ENCODE measurements around the gene ATF6.
"Not testable (repeated sequence)": the region's sequence is repeated elsewhere in the genome, so short reads cannot be mapped to it uniquely, and the experiment has no call there.

Gene ATF6

DNA sequence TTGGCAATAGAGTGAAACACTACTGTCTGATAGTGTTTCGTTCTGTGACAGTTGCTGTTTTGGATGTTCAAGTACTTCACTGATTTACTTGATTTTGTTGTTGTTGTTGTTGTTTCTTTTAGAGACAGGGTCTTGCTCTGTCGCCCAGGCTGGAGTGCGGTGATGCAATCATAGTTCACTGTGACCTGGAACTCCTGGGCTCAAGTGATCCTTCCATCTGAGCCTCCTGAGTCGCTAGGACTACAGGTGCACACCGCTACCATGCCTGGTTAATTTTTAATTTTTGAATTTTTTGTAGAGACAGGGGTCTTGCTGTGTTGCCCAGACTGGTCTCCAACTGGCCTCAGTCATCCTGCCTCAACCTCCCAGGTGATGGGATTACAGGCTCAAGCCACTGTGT lies 2.3 kb downstream of the ATF6 start:
- peaks cover 21% of the 10 kb centered on the region for H3K4me1 ChIP-seq (ENCODE audit: control insufficient read depth, insufficient read depth, low read length, unreplicated experiment)
- H2AFZ ChIP-seq (ENCODE audit: low read length, unreplicated experiment) = no peak overlapping the region
- no peaks in the 10 kb centered on the region for H3K36me3 ChIP-seq (ENCODE audit: insufficient read depth, low read length)
- H3K27ac ChIP-seq (ENCODE audit: low read depth, low read length) = no peak overlapping the region
- no peaks in the 10 kb centered on the region for H3K27me3 ChIP-seq (ENCODE audit: insufficient read depth, low read length)
- peaks cover 57% of the 10 kb centered on the region for H3K79me2 ChIP-seq (ENCODE audit: control insufficient read depth, insufficient read depth, low read length, unreplicated experiment)
- H3K4me3 ChIP-seq (ENCODE audit: low read depth, low read length) = no peak overlapping the region

DNA sequence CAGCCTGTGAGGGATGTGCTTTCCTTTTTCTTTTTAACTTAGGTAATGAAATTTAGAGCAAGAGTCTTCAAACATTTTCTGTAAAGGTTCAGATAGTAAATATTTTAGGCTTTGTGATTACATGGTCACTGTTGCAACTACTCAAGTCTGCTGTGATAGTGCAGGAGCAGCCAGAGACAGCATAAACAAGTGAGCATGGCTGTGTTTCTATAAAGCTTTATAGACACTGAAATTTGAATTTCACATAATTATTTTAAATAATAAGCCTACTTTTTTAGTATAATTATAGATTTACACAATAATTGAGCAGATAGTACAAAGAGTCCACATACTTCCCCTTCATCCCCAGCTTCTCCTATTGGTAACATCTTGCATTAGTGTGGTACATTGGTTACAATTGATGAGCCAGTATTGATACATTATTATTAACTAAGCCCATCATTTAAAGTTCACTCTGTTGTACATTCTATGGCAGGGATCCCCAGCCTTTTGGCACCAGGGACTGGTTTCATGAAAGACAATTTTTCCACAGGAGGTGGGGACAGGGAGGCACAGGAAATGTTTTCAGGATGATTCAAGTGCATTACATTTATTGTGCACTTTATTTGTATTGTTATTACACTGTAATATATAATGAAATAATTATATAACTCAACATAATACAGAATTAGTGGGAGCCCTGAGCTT lies 3.0 kb downstream of the ATF6 start:
- Histone ChIP-seq H3K4me1 (ENCODE audit: control insufficient read depth, insufficient read depth, low read length, unreplicated experiment) (peaks cover 21% of the 10 kb centered on the region), H3K79me2 (ENCODE audit: control insufficient read depth, insufficient read depth, low read length, unreplicated experiment) (peaks cover 63% of the 10 kb centered on the region), H3K36me3 (ENCODE audit: insufficient read depth, low read length) (no peaks in the 10 kb centered on the region), H3K4me3 (ENCODE audit: low read depth, low read length) (no peak overlapping the region), H3K27me3 (ENCODE audit: insufficient read depth, low read length) (no peaks in the 10 kb centered on the region), H2AFZ (ENCODE audit: low read length, unreplicated experiment) (no peak overlapping the region), H3K27ac (ENCODE audit: low read depth, low read length) (no peak overlapping the region)

DNA sequence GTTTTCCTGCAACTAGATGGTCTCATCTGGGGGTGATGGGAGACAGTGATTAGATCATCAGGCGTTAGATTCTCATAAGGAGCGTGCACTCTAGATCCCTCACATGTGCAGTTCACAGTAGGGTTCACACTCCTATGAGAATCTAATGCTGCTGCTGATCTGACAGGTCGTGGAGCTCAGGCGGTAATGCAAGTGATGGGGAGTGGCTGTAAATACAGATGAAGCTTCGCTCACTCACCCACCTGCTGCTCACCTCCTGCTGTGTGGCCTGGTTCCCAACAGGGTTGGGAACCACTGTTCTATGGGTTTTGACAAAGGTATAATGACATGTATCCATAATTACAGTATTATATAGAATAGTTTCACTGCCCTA lies 3.5 kb downstream of the ATF6 start:
- peaks cover 67% of the 10 kb centered on the region for H3K79me2 ChIP-seq (ENCODE audit: control insufficient read depth, insufficient read depth, low read length, unreplicated experiment)

DNA sequence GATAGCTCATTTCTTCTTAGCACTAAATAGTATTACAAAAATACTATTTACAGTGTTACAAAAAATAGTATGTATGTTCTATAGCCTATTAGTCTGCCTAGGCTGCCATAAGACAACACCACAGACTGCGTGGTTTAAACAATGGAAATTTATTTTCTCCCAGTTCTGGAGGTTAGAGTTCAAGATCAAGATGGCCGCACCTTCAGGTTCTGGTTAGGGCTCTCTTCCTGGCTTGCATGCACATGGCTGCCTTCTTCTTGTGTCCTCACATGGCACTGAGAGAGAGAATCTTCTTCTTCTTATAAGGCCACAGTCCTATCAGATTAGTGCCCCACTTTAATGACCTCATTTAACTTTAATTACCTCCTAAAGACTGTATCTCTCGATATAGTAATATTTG lies 4.1 kb downstream of the ATF6 start:
- no peak overlapping the region for H2AFZ ChIP-seq (ENCODE audit: low read length, unreplicated experiment)
- H3K79me2 ChIP-seq (ENCODE audit: control insufficient read depth, insufficient read depth, low read length, unreplicated experiment) = peaks cover 73% of the 10 kb centered on the region
- H3K36me3 ChIP-seq (ENCODE audit: insufficient read depth, low read length) = no peaks in the 10 kb centered on the region
- no peak overlapping the region for H3K4me3 ChIP-seq (ENCODE audit: low read depth, low read length)
- H3K4me1 ChIP-seq (ENCODE audit: control insufficient read depth, insufficient read depth, low read length, unreplicated experiment) = peaks cover 21% of the 10 kb centered on the region
- H3K27ac ChIP-seq (ENCODE audit: low read depth, low read length) = no peak overlapping the region
- H3K27me3 ChIP-seq (ENCODE audit: insufficient read depth, low read length) = no peaks in the 10 kb centered on the region

More for the DNA sequence above, 3.5 kb downstream of the ATF6 start:
- not testable (repeated sequence) for H3K27me3 ChIP-seq (ENCODE audit: insufficient read depth, low read length); H3K27ac ChIP-seq (ENCODE audit: low read depth, low read length); H2AFZ ChIP-seq (ENCODE audit: low read length, unreplicated experiment); H3K4me3 ChIP-seq (ENCODE audit: low read depth, low read length); H3K36me3 ChIP-seq (ENCODE audit: insufficient read depth, low read length)
- peaks cover 21% of the 10 kb centered on the region for H3K4me1 ChIP-seq (ENCODE audit: control insufficient read depth, insufficient read depth, low read length, unreplicated experiment)

DNA sequence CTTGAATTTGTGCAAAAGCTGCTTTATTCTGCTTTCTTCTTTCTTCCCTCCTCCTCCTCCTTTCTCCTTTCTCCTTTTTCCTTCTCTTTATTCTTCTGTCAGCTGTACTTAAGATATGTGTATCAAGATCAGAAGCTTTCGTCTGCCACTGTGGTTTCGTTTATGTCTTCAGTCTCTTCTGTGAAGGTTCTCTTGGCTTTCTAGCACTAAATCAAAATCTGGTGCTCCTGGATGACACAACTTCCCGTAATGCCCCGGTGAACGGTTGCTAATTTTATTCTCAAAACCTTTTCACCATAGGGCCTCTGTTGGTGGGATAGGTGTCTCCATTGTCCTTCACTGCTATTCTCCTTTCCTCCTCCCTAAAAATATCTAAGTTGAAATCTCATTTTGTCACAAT lies 5.0 kb downstream of the ATF6 start:
- Histone ChIP-seq H3K36me3 (ENCODE audit: insufficient read depth, low read length) (no peaks in the 10 kb centered on the region), H3K79me2 (ENCODE audit: control insufficient read depth, insufficient read depth, low read length, unreplicated experiment) (peaks cover 79% of the 10 kb centered on the region), H3K27me3 (ENCODE audit: insufficient read depth, low read length) (no peaks in the 10 kb centered on the region), H2AFZ (ENCODE audit: low read length, unreplicated experiment) (no peak overlapping the region), H3K4me3 (ENCODE audit: low read depth, low read length) (no peak overlapping the region), H3K27ac (ENCODE audit: low read depth, low read length) (no peak overlapping the region), H3K4me1 (ENCODE audit: control insufficient read depth, insufficient read depth, low read length, unreplicated experiment) (peaks cover 21% of the 10 kb centered on the region)

DNA sequence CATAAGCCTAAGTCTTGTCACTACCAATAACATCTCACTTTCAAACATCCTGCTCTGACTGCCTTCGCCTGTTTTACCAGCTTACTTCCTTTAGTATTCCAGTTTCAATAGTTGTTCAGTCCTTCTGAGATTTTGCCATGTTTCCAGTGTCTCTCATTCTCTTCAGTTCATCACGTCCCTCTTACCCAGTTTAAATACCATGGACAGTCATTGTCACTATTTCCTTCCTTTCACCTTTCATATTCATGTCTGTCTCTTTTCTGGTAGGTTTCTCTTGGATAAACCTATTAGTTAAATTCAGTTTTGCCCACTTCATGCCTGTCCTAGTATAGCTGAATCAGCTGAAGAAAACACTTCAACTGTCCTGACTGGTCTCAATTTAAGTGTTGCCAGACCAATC lies 5.9 kb downstream of the ATF6 start:
- Histone ChIP-seq H3K4me1 (ENCODE audit: control insufficient read depth, insufficient read depth, low read length, unreplicated experiment) (peaks cover 21% of the 10 kb centered on the region), H3K27ac (ENCODE audit: low read depth, low read length) (no peak overlapping the region), H2AFZ (ENCODE audit: low read length, unreplicated experiment) (no peak overlapping the region), H3K79me2 (ENCODE audit: control insufficient read depth, insufficient read depth, low read length, unreplicated experiment) (peaks cover 79% of the 10 kb centered on the region), H3K27me3 (ENCODE audit: insufficient read depth, low read length) (no peaks in the 10 kb centered on the region), H3K36me3 (ENCODE audit: insufficient read depth, low read length) (no peaks in the 10 kb centered on the region), H3K4me3 (ENCODE audit: low read depth, low read length) (no peak overlapping the region)

DNA sequence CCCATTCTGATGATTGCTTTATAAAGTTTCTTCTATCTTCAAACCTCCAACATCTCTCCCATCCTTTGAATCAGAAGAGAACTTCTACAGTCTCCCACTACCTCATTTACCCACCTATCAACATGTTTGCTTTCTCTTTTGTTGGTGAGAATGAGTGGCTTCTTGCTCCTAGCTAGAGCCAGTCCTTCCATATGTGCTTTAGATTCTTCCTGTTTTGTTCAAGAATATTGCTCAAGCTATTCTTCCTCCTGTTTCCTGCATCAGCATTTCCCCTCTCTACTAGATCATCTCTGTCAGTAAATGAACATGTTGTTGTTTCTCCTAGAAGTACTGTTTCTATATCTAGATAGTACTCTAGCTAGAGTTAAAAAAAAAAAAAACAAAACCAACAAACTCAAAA lies 6.3 kb downstream of the ATF6 start:
- H3K79me2 ChIP-seq (ENCODE audit: control insufficient read depth, insufficient read depth, low read length, unreplicated experiment) = peaks cover 76% of the 10 kb centered on the region
- H3K27ac ChIP-seq (ENCODE audit: low read depth, low read length) = no peak overlapping the region

DNA sequence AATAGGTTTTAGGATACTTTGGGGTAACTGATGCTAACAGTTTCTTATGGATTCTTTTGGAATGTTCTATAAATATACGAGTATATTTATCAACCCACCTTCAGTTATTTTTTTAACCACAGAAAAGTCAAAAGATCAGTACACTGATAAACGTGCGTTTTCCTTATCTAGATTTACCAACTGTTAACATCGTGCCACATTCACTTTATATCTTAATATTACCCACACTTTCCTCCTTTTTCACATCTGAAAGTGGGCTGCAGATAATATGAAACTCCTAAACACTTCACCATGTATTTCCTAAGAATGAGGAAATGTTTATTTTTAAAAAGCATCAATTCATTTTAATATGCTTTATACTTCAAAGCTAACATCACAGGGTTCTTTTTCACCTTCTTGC lies 7.7 kb downstream of the ATF6 start:
- peaks cover 4% of the 10 kb centered on the region for H3K4me1 ChIP-seq (ENCODE audit: control insufficient read depth, insufficient read depth, low read length, unreplicated experiment)
- H3K4me3 ChIP-seq (ENCODE audit: low read depth, low read length) = no peak overlapping the region
- H3K27me3 ChIP-seq (ENCODE audit: insufficient read depth, low read length) = no peaks in the 10 kb centered on the region
- H3K36me3 ChIP-seq (ENCODE audit: insufficient read depth, low read length) = no peaks in the 10 kb centered on the region
- H3K27ac ChIP-seq (ENCODE audit: low read depth, low read length) = no peak overlapping the region
- peaks cover 70% of the 10 kb centered on the region for H3K79me2 ChIP-seq (ENCODE audit: control insufficient read depth, insufficient read depth, low read length, unreplicated experiment)
- no peak overlapping the region for H2AFZ ChIP-seq (ENCODE audit: low read length, unreplicated experiment)

More for the DNA sequence above, 6.3 kb downstream of the ATF6 start:
- Histone ChIP-seq H3K4me1 (ENCODE audit: control insufficient read depth, insufficient read depth, low read length, unreplicated experiment) (peaks cover 18% of the 10 kb centered on the region), H3K4me3 (ENCODE audit: low read depth, low read length) (no peak overlapping the region), H3K27me3 (ENCODE audit: insufficient read depth, low read length) (no peaks in the 10 kb centered on the region), H2AFZ (ENCODE audit: low read length, unreplicated experiment) (no peak overlapping the region), H3K36me3 (ENCODE audit: insufficient read depth, low read length) (no peaks in the 10 kb centered on the region)

DNA sequence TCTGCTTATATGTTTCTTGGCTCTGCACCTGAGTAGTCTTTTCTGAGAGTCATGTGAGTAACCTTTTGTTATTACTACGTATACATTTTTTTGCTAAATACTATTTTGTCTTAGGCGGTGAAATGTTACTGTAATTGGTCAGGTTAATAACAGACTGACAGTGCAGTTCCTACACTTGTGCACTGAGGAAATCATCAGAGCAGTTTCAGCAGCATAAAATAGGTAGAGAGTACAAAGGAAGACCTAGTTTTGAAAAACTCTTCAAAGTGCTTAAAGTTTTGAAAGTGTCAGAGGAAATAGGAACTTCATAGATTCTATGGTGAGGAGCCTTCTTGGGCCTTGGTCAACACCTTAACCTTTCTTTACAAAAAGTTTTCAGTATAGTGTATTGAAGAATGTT lies 11.1 kb downstream of the ATF6 start:
- Histone ChIP-seq H3K36me3 (ENCODE audit: insufficient read depth, low read length) (no peaks in the 10 kb centered on the region), H3K4me3 (ENCODE audit: low read depth, low read length) (no peak overlapping the region), H3K27me3 (ENCODE audit: insufficient read depth, low read length) (no peaks in the 10 kb centered on the region), H2AFZ (ENCODE audit: low read length, unreplicated experiment) (no peak overlapping the region), H3K79me2 (ENCODE audit: control insufficient read depth, insufficient read depth, low read length, unreplicated experiment) (peaks cover 50% of the 10 kb centered on the region), H3K4me1 (ENCODE audit: control insufficient read depth, insufficient read depth, low read length, unreplicated experiment) (peaks cover 8% of the 10 kb centered on the region), H3K27ac (ENCODE audit: low read depth, low read length) (no peak overlapping the region)

DNA sequence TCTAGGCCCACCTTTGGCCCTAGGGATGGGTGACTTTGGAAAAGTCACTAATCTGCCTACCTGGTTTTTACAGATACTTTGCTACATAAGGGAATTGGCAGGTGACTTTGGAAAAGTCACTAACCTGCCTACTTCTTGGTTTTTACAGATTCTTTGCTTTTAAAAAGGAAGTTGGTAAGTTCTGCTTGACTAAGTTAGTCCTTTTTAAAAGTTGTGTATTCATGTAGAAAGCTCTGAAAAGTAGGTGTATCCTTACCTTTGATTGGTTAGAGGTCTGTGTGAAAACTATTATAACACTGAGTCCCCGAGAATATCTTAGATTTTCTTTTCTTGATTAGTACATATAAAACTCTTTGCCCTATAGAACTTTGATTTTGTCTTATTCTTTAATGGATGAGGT lies 12.4 kb downstream of the ATF6 start:
- H3K4me1 ChIP-seq (ENCODE audit: control insufficient read depth, insufficient read depth, low read length, unreplicated experiment) = peaks cover 10% of the 10 kb centered on the region
- H3K36me3 ChIP-seq (ENCODE audit: insufficient read depth, low read length) = no peaks in the 10 kb centered on the region
- no peak overlapping the region for H3K4me3 ChIP-seq (ENCODE audit: low read depth, low read length)
- peaks cover 44% of the 10 kb centered on the region for H3K79me2 ChIP-seq (ENCODE audit: control insufficient read depth, insufficient read depth, low read length, unreplicated experiment)
- no peak overlapping the region for H2AFZ ChIP-seq (ENCODE audit: low read length, unreplicated experiment)
- H3K27me3 ChIP-seq (ENCODE audit: insufficient read depth, low read length) = no peaks in the 10 kb centered on the region
- no peak overlapping the region for H3K27ac ChIP-seq (ENCODE audit: low read depth, low read length)

DNA sequence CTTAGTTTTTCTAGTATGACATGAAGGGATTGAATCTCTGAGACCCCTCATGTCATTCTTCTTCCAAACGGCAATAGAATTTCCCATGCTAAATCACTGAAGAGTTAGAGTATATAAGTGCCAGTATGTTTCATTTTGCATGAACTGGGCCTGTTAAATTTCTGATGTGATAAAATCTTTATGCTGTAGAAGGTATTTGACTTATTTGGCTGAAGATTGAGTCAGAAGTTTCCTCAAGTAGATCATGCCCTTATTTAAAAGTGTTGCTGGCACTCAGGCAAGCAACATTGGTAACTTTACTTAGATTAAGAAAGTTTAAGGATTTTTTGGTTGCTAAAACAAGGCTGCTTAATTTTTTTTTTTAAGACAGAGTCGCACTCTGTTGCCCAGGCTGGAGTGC lies 13.3 kb downstream of the ATF6 start:
- Histone ChIP-seq H2AFZ (ENCODE audit: low read length, unreplicated experiment) (no peak overlapping the region), H3K4me1 (ENCODE audit: control insufficient read depth, insufficient read depth, low read length, unreplicated experiment) (peaks cover 10% of the 10 kb centered on the region), H3K4me3 (ENCODE audit: low read depth, low read length) (no peak overlapping the region), H3K27me3 (ENCODE audit: insufficient read depth, low read length) (no peaks in the 10 kb centered on the region), H3K36me3 (ENCODE audit: insufficient read depth, low read length) (no peaks in the 10 kb centered on the region), H3K79me2 (ENCODE audit: control insufficient read depth, insufficient read depth, low read length, unreplicated experiment) (peaks cover 37% of the 10 kb centered on the region), H3K27ac (ENCODE audit: low read depth, low read length) (no peak overlapping the region)
